Left forelimb (tissue), 1 donor: ENCODE data around the gene CEP85L.

Source experiments
- DNase-seq: peaks from one replicate; pipeline ENCODE4 v3.0.0-alpha.2; 2018; ENCODE audit warnings: low spot score

The CEP85L gene

GRCh38 chr6:118542184-118542952, 109.0 kb downstream of the CEP85L start:
- DNase-seq: no peak

- DNase-seq: no peak
These were observed 113.8 kb downstream of the CEP85L start for GRCh38 chr6:118537574-118537973.

- no peak for DNase-seq
These were observed 114.9 kb downstream of the CEP85L start for GRCh38 chr6:118536478-118536877.

DNA sequence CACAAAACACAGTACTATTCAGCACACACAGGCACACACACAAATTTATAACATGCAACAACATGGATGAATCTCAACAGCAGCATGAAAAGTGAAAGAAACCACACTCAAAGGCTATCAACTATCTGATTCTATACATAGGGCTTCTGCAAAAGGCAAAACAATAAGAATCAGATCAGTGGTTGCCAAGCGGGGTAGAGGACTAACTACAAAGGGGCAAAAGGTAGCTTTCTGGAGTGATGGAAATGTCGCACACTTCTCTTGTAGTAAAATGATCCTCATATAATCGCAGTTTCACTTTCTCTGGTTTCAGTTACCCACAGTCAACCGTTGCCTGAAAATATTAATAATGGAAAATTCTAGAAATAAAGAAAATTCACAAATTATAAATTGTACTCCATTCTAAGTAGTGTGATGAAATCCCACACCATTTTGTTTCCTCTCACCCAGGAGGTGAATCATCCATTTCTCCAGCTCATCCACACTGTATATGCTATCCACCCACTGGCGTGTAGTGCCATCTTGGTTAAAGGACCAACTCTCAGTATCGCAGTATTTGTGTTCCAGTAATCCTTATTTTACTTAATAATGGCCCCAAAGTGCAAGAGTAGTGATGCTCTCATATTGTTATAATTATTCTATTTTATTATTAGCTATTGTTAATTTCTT, 116.1 kb downstream of the CEP85L start:
- DNase-seq: no peak

DNA sequence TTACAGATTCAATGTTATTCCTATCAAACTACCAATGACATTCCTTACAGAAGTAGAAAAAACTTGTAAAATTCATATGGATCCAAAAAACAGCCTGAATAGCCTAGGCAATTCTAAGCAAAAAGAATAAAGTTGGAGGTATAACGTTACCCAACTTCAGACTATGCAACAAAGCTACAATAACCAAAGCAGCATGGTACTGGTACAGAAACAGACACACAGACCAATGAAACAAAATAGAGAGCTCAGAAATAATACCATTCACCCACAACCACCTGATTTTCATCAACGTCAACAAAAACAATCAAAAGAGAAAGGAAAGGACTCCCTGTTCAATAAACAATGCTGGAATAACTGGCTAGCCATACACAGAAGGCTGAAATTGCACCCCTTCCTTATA, 120.4 kb downstream of the CEP85L start:
- no peak for DNase-seq

DNA sequence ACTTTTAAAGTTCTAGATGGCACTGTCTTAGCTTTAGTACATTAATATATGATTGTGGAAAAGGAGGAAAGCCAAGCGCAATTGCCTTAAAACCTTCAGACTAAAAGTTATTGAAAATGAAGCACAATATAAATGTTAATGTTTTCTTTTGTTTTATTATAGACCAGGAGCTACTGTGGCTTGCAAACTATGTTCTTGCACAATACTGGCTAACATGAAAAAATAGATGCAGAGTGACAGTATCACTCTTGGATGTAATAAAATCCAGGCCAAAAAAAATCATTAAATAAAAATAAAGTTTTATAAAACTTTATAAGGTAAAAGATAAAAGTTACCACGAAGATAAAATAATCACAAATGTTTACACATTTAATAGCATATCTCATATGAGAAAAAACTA, 121.6 kb downstream of the CEP85L start:
- no peak for DNase-seq

GRCh38 chr6:118528129-118528528, 123.3 kb downstream of the CEP85L start:
- no peak for DNase-seq

DNA sequence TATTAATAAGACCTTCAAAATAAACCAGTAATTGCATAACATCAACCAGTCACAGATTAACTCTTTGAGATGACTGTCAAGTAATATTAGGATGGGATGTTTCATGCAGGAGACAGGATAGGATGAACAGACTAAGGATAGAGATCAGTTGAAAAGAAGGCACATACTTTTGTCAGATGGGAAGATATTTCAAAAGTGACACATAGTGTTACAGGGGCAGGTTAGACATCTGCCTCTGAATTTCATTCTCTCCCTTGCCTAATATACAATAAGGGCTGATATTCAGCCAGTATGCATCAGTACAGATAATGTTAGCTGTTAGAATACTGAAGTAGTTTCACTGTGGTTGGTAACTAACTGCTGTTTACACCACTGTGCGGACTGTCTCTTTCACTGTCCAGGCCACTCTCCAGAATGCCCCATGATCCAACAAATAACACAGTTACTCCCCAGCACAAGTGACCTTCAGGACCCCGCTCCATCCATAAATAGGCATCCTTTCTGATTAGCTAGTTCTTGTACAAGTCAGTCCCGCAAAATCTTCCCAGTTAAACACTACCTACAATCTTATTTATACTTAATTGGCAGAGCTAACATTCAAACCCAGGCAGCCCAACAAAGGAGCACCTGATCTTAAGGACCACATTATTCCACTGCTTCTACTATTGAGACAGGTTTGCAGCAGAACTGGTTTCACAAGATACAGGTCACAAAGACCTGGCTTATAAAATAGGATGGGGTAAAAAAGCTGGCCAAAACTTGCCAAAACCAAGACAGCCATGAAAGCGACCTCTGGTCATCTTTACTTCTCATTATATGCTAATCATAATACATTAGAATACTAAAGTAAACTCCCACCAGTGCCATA, 125.2 kb downstream of the CEP85L start:
- no peak for DNase-seq

GRCh38 chr6:118524686-118525085, 126.7 kb downstream of the CEP85L start:
- DNase-seq: no peak

DNA sequence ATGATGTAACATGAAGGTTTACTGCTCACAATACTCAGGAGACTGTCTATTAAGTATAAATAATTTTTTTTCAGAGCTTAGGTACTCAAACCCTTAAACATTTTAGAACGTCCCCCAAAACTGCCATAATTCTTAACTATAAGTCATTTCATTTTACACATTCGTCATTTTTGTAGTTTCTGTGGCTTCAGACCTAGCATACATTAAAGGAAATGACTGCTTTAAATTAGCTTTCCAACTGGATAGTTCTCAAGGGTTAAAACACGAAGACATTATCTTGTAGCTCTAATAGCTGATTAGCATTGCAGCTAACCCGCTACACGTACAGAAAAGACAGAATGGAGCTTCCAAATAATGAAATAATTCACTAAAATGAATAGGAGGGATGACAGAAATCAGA, 128.2 kb downstream of the CEP85L start:
- no peak for DNase-seq

DNA sequence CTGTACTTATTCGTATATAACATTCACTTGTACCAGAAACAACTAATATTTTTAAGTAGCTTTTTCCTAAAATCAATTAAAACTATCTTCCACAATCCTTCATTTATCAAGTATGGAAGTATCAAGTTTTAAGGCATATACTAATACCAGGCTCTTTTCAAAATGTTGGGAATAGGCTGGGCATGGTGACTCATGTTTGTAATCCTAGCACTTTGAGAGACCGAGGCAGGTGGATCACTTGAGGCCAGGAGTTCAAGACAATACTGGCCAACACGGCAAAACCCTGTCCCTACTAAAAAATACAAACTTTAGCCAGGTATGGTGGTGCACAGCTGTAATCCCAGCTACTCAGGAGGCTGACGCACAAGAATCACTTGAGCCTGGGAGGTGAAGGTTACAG, 129.0 kb downstream of the CEP85L start:
- no peak for DNase-seq

- no peak for DNase-seq
These were observed 136.7 kb downstream of the CEP85L start for GRCh38 chr6:118514689-118515088.

- DNase-seq: no peak
These were observed 139.3 kb downstream of the CEP85L start for GRCh38 chr6:118511930-118512715.

- no peak for DNase-seq
These were observed 142.3 kb downstream of the CEP85L start for GRCh38 chr6:118509009-118509617.

DNA sequence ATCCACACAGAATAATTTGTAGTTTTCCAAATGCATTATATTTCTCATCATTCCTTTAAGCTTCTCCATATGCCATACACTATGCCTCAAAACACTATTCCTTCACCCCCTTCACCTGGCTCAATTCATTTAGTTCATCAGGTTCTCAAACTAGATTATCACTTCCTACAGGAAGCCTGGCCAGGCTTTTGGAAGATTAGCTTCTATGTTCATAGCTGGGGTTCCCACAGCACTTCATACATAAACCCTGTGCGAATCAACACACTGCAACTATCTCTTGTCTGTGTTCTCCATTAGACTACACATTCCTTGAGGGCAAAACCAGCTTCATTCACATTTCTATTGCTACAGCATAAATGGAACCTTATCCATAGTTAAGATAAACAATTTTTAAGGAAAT, 143.8 kb downstream of the CEP85L start:
- no peak for DNase-seq

GRCh38 chr6:118506071-118506638, 145.2 kb downstream of the CEP85L start:
- no peak for DNase-seq

GRCh38 chr6:118505656-118506055, 145.7 kb downstream of the CEP85L start:
- DNase-seq: no peak

DNA sequence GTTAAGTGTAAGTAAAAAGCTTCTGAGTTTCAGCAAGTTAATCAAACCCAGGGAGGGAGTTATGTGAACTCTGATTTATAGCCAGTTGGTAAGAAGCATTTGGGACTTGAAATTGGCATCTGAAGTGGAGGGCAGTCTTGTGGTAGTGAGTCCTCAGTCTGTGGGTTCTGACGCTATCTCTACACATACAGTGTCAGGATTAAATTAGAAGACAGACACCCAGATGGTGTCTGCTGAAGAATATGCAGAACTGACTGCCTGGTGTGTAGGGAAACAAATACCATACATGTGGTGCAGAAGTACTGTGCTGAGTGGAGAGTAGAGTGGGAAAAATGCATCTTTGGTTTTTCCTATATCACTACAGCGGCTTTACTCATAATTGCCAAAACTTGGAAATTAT, 146.8 kb downstream of the CEP85L start:
- no peak for DNase-seq

DNA sequence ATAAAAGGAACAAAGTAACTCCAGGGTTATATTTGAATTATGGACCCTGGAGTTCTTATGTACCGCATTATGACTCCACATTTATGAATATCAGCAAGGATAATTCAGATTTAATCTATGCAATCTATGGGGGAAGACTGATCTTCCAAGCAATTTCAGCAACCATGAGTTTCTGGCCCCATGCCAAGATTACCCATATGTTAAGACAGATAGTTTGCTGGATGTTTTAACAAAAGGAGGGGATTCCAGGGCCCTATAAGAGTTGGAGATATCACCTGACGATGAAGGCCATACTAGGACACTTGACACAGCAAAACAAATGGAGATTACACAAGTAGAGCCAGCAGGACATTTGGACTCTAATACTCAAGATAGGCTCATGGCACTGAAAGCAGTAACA, 149.2 kb downstream of the CEP85L start:
- no peak for DNase-seq

DNA sequence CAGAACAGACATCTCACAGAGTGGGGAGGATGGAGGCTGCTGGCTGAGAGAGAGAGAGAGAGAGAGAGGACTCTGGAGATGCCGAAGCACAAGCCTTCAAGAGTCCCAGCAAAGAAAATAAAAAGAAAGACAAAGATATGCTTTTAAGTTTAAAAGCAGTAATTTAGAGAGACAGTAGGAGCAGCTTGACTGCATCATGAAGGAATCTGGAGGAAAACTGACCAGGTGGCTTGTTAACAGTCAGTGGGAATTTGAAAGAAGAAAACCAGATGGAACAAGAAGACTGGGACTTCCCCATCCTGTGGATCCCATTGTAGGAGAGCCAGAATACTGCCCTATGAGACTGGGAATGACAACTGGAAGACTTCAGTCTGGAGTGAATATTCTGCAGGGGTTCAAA, 149.6 kb downstream of the CEP85L start:
- DNase-seq: no peak

DNA sequence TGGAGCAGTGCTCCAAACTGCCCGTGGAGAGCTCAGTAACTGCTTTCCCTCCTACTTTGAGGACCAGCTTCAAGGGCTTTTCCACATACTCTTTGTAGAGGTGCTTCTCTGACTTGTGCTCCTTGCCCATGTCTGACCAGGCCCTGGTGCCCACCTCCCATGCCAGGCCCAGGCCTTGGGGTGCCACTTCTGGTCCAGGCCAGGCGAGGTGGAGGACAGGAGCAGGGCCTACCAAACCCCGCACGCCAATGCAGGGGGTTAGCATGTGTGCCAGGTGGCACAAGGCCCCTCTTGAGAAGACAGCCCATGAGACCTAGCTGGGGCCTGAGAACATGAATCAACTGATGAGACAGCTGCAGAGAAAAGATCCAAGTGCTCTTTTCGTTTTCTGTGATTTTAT, 150.3 kb downstream of the CEP85L start:
- DNase-seq: no peak
